ENCODE data around the gene PDE11A. TPM values are rescaled to one million over a fixed set of nuclear protein-coding genes. Genes with fewer than 3 reads are reported as not detected.

The PDE11A gene
- total and polyA plus RNA-seq, 8 donors, result 0.28 to 5.0 (median 1.7) TPM

GRCh38 chr2:177891533-177891932 is 181.0 kb downstream of the PDE11A start:
- no peak overlapping the region for H3K27ac ChIP-seq
- 93 to 96% methylated on average over 1 of the region's 1 CpG for WGBS, 2 donors
- TF ChIP-seq CTCF (IDR thresholded peaks at IDR 0.05), result no peak
- DNase-seq, result no peak
- no peaks in the 10 kb centered on the region for H3K4me1 ChIP-seq
- H3K36me3 ChIP-seq, result no peaks in the 10 kb centered on the region
- intact Hi-C loops (cut with DNase I), result no loop called here
- FAIRE-seq, result no peak
- no peak for ATAC-seq
- H3K9me3 ChIP-seq, result no peaks in the 10 kb centered on the region
- no peaks in the 10 kb centered on the region for H3K27me3 ChIP-seq
- no peak overlapping the region for H3K4me3 ChIP-seq

GRCh38 chr2:177889818-177890460 is 182.6 kb downstream of the PDE11A start:
- WGBS, 2 donors, result 92 to 95% methylated on average over 1 of the region's 1 CpG
- ATAC-seq (no peak), FAIRE-seq (no peak), DNase-seq (no peak)
- Histone ChIP-seq H3K9me3 (no peaks in the 10 kb centered on the region), H3K27ac (no peak overlapping the region), H3K4me3 (no peak overlapping the region), H3K4me1 (no peaks in the 10 kb centered on the region), H3K36me3 (no peaks in the 10 kb centered on the region), H3K27me3 (no peaks in the 10 kb centered on the region)
- intact Hi-C loops (cut with DNase I), result no loop called here
- no peak for TF ChIP-seq CTCF (IDR thresholded peaks at IDR 0.05)

DNA sequence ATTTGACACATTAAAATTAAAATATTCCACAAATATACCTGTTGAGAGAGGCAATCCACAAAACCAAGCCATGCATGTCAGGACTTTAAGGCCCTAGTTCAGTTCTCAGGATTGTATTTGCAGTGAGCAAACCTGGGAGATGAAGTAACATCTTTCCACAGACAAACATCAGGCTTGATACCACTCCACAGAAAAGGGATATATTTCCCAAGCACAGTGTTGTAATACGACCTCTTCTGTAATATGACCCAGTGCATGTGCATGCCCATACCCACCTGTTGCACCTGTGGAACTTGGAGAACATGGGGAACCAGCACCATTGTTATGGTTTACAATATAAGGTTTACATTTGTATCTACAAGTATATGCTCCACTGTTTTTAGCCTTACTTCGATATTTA is 184.0 kb downstream of the PDE11A start:
- H3K9me3 ChIP-seq, result no peaks in the 10 kb centered on the region
- FAIRE-seq (no peak), ATAC-seq (no peak), DNase-seq (no peak)
- intact Hi-C loops (cut with DNase I), result no loop called here
- H3K4me1 ChIP-seq, result no peaks in the 10 kb centered on the region
- no peak overlapping the region for H3K27ac ChIP-seq
- 67 to 73% methylated on average over 2 of the region's 2 CpGs for WGBS, 2 donors
- no peaks in the 10 kb centered on the region for H3K36me3 ChIP-seq
- TF ChIP-seq CTCF (IDR thresholded peaks at IDR 0.05), result no peak
- H3K27me3 ChIP-seq, result no peaks in the 10 kb centered on the region
- no peak overlapping the region for H3K4me3 ChIP-seq

GRCh38 chr2:177887722-177888121 is 184.9 kb downstream of the PDE11A start:
- no peak for TF ChIP-seq CTCF (IDR thresholded peaks at IDR 0.05)
- Histone ChIP-seq H3K27ac (no peak overlapping the region), H3K36me3 (no peaks in the 10 kb centered on the region), H3K9me3 (no peaks in the 10 kb centered on the region), H3K27me3 (no peaks in the 10 kb centered on the region), H3K4me1 (no peaks in the 10 kb centered on the region), H3K4me3 (no peak overlapping the region)
- no peak for ATAC-seq
- 88 to 92% methylated on average over 3 of the region's 3 CpGs for WGBS, 2 donors
- FAIRE-seq, result no peak
- intact Hi-C loops (cut with DNase I), result no loop called here
- no peak for DNase-seq

DNA sequence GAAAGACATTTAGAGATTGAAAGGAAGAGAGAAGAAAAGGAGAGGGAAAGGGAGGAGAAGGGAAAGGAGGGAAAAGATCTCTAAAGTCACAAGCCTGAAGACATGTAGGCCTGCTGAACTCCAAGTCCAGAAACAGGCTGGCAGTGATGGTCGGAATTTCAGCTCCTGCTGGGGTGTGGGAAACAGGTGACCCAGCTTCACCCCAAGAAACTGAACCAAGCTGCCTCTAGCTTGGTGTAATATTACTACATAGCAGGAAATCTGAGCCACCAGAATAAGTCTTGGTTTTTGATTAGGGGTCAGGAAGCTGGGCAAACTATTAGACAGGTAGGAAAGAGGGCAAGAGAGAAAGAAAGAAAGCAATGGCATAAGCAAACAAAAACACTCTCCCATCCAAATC is 185.8 kb downstream of the PDE11A start:
- ATAC-seq (no peak), FAIRE-seq (no peak), DNase-seq (no peak)
- H3K36me3 ChIP-seq, result no peaks in the 10 kb centered on the region
- 85 to 90% methylated on average over 1 of the region's 1 CpG for WGBS, 2 donors
- intact Hi-C loops (cut with DNase I), result no loop called here
- TF ChIP-seq CTCF (IDR thresholded peaks at IDR 0.05), result no peak
- no peaks in the 10 kb centered on the region for H3K4me1 ChIP-seq
- H3K27ac ChIP-seq, result no peak overlapping the region
- no peaks in the 10 kb centered on the region for H3K27me3 ChIP-seq
- no peak overlapping the region for H3K4me3 ChIP-seq
- no peaks in the 10 kb centered on the region for H3K9me3 ChIP-seq

All from pancreas (tissue), 10 donors.